ENCODE results near the gene KMT2E.

GRCh38 chr7:104992306-104992705 is 21.7 kb upstream of the KMT2E start:
- TF ChIP-seq CTCF (IDR thresholded peaks at IDR 0.05; ENCODE audit: low read depth, low read length, poor library complexity, severe bottlenecking) (no peak), EZH2phosphoT487 (IDR thresholded peaks at IDR 0.05; ENCODE audit: borderline replicate concordance, low read length) (no peak)

All from DOHH2 (cell line).